ENCODE data around the gene TSEN2.

DNA sequence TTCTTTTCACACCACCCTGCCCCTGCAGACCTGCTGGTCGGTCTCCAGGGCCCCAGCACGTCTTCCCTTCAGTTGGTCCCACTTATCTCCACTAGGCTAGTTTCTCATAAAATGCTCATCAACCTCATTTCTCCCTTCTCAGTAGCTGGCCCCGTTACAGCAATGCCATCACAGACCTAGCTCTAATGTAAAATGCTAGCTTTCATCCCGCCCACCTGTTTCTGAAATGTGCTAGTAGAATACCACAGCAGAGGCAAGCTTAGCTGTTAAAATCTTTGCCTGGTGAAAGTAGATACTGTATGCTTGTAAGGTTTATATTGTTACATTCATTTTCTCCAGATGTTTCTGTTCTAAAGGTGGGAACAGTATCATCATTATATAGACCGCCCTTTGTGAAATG is 47.9 kb downstream of the TSEN2 start:
- TF ChIP-seq CHD2 (IDR thresholded peaks at IDR 0.05; ENCODE audit: borderline replicate concordance, low read depth, low read length) (no peak), SMAD1 (IDR thresholded peaks at IDR 0.05; ENCODE audit: low read depth, partially characterized antibody) (no peak), EP300 (IDR thresholded peaks at IDR 0.05; ENCODE audit: borderline replicate concordance in 1 of 2, control insufficient read depth in 1 of 2, low read depth in 2 of 2, low read length in 2 of 2) (no peak), CREM (IDR thresholded peaks at IDR 0.05; ENCODE audit: low read depth) (no peak), EZH2 (IDR thresholded peaks at IDR 0.05; ENCODE audit: borderline replicate concordance, control insufficient read depth, low read depth, low read length) (no peak), JUND (IDR thresholded peaks at IDR 0.05; ENCODE audit: low read depth, low read length) (no peak)
- TF ChIP-seq, protein P1, sequence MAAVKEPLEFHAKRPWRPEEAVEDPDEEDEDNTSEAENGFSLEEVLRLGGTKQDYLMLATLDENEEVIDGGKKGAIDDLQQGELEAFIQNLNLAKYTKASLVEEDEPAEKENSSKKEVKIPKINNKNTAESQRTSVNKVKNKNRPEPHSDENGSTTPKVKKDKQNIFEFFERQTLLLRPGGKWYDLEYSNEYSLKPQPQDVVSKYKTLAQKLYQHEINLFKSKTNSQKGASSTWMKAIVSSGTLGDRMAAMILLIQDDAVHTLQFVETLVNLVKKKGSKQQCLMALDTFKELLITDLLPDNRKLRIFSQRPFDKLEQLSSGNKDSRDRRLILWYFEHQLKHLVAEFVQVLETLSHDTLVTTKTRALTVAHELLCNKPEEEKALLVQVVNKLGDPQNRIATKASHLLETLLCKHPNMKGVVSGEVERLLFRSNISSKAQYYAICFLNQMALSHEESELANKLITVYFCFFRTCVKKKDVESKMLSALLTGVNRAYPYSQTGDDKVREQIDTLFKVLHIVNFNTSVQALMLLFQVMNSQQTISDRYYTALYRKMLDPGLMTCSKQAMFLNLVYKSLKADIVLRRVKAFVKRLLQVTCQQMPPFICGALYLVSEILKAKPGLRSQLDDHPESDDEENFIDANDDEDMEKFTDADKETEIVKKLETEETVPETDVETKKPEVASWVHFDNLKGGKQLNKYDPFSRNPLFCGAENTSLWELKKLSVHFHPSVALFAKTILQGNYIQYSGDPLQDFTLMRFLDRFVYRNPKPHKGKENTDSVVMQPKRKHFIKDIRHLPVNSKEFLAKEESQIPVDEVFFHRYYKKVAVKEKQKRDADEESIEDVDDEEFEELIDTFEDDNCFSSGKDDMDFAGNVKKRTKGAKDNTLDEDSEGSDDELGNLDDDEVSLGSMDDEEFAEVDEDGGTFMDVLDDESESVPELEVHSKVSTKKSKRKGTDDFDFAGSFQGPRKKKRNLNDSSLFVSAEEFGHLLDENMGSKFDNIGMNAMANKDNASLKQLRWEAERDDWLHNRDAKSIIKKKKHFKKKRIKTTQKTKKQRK (IDR thresholded peaks at IDR 0.05; ENCODE audit: low read depth, low read length): no peak
